IMR-90 (cell line): ENCODE results near the gene ERBB4.

Source experiments
- BHLHE40 ChIP-seq: fragments of 150-350 bp; IDR thresholded peaks from 2 replicates; pipeline ENCODE4 v1.6.1; 2016; ENCODE audit warnings: mild to moderate bottlenecking, low read depth, low read length
- CTCF ChIP-seq: conservative IDR thresholded peaks from 2 replicates; pipeline ENCODE4 v1.5.1; 2012; ENCODE audit warnings: mild to moderate bottlenecking, low read depth, low read length, improper control_type of control experiment
- MAZ ChIP-seq: IDR thresholded peaks from 2 replicates; pipeline ENCODE4 v1.6.1; 2012; ENCODE audit warnings: low read depth, mild to moderate bottlenecking, low read length, improper control_type of control experiment, moderate library complexity, borderline replicate concordance

GRCh38 chr2:212392043-212392442 is 146.6 kb downstream of the ERBB4 start:
- TF ChIP-seq CTCF (no peak), MAZ (no peak), BHLHE40 (no peak)
